Head of caudate nucleus (tissue), 42 donors: Measurements from ENCODE around the gene ZFAND6.

Source experiments
- DNase-seq, 42 donors: peaks; one replicate each; pipeline versions ENCODE4 v3.0.0 to v3.0.0-alpha.2; 2020 to 2021; ENCODE audit warnings: mixed read lengths in 7 of 42
- intact Hi-C: fragments of 100-400 bp; cut with DNase I; formaldehyde crosslinking; loops from one replicate; pipeline ENCODE4 v1.15.0; 2022

Gene ZFAND6

DNA sequence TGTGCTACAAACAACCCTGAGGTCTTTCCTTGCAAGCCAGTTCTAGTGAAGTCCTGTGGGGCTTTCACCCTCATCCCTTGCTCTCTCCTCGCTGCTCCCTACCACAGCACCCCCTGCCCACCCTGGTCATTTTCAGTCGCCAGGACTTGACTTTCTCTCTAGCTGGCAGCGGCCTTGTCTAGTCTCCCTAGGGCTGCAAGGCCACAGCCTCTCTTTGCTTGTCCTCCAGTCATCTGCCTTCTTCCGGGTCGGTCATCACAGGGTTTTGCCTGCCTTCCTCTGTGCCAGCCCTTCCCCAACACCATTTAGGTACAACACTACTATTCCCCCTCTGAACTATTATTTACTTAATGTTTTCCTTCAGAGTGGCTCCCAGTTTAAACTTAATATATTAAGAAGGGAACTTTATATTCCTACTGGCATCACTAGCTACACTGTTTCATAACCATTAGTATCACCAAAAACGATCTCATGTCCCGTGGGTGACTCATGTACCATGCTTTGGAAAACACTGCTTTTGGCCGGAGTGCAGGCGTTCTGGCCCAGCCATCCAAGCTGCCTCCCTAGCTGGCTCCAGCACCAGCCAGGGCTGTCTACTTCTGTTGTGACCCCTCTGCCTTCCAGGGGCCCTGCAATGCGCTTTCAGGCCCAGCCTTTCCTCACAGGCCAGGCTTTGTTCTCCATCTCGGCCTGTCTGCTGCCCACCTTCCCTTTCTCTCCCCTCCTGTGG is 114.7 kb downstream of the ZFAND6 start:
- peak in 1 of 42 donors; percentile 18 for DNase-seq
- intact Hi-C loops: no loop called here

DNA sequence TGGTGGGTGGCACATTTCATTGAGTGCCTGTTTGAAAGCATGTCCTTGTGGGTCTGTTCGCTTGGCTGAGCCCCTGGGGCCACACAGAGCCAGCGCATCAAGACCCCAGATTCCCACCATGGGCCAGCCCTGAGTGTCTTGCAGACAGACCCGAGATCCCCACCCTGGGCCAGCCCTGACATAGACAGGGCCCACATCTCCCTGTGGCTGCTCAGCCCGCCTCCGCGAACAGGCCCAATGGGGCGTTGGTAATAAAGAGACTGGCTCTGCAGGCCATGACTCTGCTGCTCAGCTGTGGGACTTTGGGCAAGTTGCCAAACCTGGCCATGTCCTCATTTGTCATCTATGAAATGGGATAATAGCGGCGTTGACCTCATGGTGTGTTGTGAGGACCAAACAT is 116.0 kb downstream of the ZFAND6 start:
- DNase-seq: no peak
- intact Hi-C loops: no loop called here

DNA sequence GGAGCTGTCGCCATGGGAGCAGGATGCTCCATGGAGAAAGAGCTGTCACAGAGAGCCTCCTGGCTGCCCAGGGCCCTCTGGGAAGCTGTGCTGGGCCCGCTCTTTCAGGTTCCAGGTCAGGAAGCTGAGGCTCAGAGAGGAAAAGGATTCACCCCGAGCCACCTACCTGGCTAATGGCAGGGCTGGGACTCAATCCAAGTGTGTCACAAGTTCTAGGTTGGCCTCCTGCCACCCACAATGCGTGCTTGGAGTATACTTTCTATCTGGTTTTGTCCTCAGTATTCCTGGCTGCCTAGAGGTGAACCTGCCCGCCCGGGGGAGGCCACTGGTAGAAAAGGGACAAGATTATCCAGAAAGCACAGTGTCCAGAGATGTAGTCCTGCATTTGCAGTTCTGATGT is 117.0 kb downstream of the ZFAND6 start:
- intact Hi-C loops: no loop called here
- DNase-seq: no peak

DNA sequence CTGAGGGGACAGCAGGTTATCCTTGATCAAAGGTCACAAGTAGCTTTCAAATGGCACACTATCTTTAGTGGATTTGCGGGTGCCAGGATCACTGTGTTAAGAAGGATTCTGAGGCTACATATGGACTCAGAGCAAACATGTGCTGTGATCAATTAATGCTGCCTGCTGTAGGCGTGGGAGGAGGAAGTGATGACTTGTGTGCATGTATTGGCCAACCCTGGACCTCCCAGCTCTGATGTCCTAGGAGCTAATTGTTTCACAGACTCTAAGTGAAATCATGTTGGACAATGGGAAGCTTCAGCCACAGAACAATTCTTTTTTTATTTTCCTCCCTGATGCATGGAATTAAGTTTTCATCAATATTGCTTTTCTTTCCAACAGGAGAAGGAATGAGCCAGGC is 117.7 kb downstream of the ZFAND6 start:
- no peak for DNase-seq
- intact Hi-C loops: no loop called here

DNA sequence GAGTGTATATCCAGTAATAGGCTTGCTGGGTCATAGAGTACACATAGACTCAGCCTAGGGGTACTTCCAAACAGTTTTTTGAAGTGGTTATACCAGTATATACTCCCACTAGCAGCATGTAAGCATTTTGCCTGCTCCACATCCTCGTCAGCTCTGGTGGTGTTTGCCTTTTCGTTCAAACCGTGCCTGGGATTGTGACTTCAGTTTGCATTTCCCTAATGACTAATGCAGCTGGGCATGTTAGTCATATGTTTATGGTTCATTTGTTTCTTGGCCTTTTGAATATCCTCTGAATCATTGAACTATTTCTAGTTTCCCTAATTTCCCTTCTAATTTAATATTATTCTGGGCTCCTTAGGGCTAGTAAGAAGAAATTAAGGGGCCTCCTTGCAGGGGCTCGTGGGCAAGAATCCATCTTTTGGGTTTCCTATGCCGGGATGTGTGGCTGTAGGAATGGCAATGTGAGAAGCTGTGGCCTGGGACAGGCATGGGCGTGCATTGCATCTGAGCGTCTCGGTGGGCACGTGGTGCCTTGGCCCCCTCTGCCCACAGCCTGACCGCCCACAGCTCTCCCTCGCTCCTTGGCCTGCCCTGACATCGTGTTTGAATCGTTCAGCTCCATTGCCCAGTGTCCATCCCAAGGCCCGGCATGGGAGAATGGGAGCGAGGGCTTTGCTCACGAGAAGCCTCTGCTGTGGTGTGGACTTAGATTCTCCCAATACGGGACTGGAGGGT is 119.7 kb downstream of the ZFAND6 start:
- intact Hi-C loops: no loop called here
- no peak for DNase-seq

DNA sequence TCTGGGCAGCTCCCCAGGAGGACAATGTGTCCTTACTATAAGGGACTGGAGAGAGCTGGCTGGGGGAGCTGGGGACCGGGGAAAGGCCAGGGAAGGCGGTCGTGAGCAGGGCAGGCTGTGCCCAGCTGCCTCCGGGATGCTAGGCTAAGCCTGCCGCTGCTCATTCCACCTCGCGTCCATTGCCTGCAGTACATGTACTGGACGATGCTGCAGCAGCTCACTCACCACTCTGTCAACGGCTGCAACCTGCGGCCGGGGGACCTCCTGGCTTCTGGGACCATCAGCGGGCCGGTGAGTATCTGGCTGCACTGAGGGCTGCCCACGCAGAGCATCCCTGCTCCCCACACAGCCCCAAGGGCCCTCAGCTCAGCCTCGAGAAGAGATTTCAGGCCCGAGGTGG is 120.5 kb downstream of the ZFAND6 start:
- intact Hi-C loops: no loop called here
- DNase-seq: no peak

DNA sequence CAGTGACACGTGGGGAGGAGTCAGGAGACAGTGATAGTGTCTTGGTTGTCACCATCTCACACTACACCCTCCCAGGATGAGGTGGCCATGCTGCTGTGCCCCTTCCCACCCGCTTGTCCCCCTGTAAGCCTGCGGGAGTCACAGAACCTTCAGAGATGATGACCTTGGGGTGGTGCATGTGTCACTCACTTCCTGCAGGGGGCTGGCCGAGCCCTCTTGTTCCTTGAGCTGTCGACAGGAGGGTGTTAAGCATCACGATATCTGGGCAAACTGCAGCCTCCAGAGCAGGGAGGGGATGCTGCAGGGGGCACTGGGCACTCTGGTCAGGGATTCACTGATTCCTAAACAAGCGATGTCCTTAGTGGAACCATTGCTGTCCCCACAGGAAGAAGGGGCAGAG is 121.0 kb downstream of the ZFAND6 start:
- DNase-seq: no peak
- intact Hi-C loops: no loop called here

DNA sequence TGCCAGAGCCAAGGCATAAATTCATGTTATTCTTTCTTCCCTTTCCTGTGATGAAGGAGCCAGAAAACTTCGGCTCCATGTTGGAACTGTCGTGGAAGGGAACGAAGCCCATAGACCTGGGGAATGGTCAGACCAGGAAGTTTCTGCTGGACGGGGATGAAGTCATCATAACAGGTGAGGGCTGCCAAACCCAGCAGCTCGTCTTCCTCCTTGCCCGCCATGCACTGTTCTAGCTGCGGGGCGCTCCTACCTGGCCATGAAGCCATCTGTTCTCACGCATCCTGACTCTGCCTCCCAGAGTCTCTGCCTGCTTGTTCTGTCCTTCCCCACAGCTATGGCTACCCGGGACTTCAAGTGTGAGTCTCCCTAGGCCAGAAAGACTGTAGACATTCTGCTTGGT is 121.5 kb downstream of the ZFAND6 start:
- intact Hi-C loops: no loop called here
- DNase-seq: no peak

DNA sequence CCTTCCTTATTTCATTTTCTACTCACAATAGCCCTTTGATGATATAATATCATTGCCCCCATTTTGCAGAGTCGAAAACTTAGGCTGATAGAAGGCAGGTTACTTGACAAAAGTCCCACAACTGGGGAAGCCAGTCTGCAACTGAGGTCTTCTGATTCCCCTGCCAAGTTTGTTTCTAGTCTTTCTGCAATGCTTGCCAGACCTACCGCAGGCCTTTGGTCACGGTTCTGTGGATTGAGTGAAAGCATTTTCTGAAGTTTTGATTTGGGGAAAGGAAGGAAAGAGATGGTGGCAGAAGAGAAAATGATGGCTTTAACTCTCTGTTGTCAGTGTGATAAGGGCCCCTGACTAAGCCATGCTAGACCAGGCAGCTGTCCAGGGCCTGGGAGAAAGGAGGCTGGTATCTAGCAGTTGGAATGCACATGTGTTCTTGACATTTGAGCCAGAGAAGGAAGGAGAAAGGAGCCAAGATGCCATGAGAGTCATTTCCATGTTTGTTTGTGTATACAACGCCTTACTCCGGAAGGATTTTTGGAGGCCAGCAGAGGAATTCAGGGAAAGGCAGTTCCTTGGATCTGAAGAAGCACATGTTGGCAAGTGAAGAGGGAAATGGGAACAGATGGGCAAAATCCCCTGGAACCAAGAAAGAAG is 123.3 kb downstream of the ZFAND6 start:
- intact Hi-C loops: no loop called here
- no peak for DNase-seq

DNA sequence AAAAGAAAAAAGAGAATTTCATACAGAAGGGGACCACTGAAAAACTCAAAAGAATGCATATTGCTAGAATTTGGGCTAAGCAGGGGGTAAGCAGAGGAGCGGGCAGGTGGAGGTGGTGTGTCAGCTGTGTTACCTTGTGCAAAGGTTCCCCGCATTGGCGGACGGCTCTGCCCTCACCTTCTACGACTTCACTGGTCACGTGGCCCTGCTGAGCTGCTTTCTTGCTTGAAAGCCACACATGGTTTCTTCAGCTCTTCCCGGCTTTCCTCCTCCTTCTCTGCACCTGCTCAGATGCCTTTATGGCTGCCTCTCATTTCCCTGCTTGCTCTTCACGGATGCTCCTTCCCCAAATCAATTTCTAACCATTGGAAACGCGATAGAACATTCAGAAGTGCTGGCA is 123.8 kb downstream of the ZFAND6 start:
- DNase-seq: no peak
- intact Hi-C loops: no loop called here

DNA sequence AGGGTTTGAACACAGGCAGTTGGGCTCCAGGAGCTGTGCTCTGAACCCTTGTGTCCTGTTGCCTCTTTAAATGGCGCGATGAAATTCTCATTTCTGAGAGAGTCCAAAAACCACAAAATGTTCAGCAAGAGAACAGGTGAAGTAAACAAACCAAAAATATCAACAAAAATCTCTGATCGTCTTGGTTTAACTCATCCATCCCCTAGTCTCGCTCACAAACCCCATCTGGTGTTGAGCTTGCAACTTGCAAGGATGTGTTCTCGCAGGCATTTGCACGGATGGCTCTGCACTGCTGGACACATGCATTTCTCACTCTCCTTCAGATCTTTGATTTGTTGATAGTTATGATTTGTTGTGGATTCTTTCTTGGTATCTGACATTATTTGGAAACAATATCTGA is 124.4 kb downstream of the ZFAND6 start:
- intact Hi-C loops: no loop called here
- DNase-seq: no peak

DNA sequence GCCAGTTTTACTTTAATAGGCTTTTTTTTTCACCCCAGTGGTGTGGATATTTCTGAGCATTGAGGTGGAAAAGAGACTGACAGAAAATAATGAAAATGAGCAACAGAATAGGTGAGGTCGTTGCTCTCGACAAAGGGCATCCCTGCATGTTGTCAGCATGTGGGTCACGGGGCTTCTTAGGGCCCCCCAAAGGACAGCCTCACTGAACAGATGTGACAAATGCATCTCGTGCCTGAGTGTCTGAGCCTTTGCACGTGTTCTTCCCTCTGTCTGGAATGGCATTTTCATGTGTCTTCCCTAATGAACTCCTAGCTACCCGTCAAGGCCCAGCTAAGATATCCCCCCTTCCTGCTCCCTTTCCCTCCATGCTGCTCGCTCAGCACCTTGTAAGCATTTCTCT is 125.1 kb downstream of the ZFAND6 start:
- DNase-seq: no peak
- intact Hi-C loops: no loop called here

DNA sequence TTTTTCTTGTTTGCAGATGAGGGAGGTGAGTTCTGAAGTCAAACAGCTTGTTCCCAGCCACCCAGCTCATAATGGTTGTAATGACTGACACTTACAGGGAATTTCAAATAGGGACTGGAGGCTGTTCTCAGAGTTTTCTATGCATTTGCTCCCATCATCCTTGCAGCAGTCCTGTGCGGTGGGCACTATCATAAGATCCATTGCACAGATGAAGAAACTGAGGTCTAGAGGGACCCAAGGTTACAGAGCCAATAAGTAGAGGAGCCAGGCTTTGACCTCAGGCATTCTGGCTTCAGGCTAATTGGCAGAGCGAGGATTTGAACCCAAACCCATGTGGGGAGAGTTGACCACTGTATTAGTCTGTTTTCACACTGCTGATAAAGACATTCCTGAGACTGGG is 125.7 kb downstream of the ZFAND6 start:
- intact Hi-C loops: no loop called here
- DNase-seq: no peak

DNA sequence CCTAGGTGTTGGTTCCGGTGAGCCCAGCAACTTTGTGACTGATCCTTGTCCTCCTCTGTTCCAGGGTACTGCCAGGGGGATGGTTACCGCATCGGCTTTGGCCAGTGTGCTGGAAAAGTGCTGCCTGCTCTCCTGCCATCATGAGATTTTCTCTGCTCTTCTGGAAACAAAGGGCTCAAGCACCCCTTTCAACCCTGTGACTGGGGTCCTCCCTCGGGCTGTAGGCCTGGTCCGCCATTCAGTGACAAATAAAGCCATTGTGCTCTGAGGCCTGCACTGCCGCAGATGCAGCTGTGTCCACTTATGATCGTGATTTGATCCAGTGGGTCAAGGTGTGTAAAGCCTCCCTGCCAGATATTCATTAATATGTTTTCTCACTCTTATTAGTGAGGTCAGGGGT is 126.6 kb downstream of the ZFAND6 start:
- no peak for DNase-seq
- intact Hi-C loops: no loop called here

DNA sequence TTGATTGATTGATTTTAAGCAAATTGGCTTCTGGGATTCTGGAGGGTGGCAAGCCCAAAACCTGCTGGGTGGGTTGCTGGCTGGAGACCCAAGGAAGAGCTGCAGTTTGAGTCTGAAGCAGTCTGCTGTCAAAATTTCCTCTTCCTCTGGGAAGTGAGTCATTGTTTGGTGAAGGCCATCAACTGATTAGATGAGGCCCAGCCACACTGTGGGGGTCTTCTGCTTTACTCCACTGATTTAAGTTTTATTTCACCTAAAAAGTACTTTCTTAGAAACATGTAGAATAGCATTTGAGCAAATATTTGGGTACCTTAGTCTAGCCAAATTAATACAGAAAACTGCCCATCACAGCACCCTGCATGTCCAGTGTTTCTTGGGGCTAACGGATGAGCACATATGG is 127.1 kb downstream of the ZFAND6 start:
- intact Hi-C loops: no loop called here
- DNase-seq: no peak
